Natural killer cell (primary cell): ENCODE results near the gene SPSB4. TPM values are rescaled to one million over a fixed set of nuclear protein-coding genes. Genes with fewer than 3 reads are reported as not detected.

ENCODE experiments used
- ATAC-seq, 3 donors: fragments of 150-1000 bp in 2 of 3; fragments of 200-7000 bp in 1 of 3; cut with Tn5 transposase; 1 replicate in 1 of 3; 2 replicates in 2 of 3; pipeline ENCODE4 v1.10.0; 2021; ENCODE audit warnings: mild to moderate bottlenecking in 2 of 3, moderate library complexity in 2 of 3
- DNase-seq, 2 donors: peaks; one replicate each; pipeline versions ENCODE4 v3.0.0 to v3.0.0-alpha.2; 2013 to 2021; ENCODE audit warnings: mixed read lengths in 1 of 2
- H3K27ac ChIP-seq: one replicate; pipeline ENCODE4 v1.5.1; 2013; ENCODE audit warnings: mild to moderate bottlenecking, low read length
- H3K27me3 ChIP-seq: one replicate; pipeline ENCODE4 v1.6.1; 2013; ENCODE audit warnings: low read length; ENCODE audit not compliant: control insufficient read depth, insufficient read depth
- H3K36me3 ChIP-seq: one replicate; pipeline ENCODE4 v1.6.1; 2013; ENCODE audit warnings: low read length; ENCODE audit not compliant: control insufficient read depth, insufficient read depth
- H3K4me1 ChIP-seq: one replicate; pipeline ENCODE4 v1.6.1; 2013; ENCODE audit warnings: low read length; ENCODE audit not compliant: control insufficient read depth, insufficient read depth
- H3K4me3 ChIP-seq: one replicate; pipeline ENCODE4 v1.5.1; 2013; ENCODE audit warnings: low read length
- H3K9me3 ChIP-seq: one replicate; pipeline ENCODE4 v1.6.1; 2013; ENCODE audit warnings: low read length; ENCODE audit not compliant: control insufficient read depth, insufficient read depth
- H3K27ac Mint-ChIP-seq, 2 donors: one replicate each; pipeline ENCODE4 v1.8.0; 2022; ENCODE audit warnings: mild to moderate bottlenecking in 2 of 2, mixed read lengths in 2 of 2, moderate library complexity in 1 of 2
- H3K27me3 Mint-ChIP-seq, 2 donors: one replicate each; pipeline ENCODE4 v1.8.0; 2022; ENCODE audit warnings: low read depth in 2 of 2, mixed read lengths in 2 of 2
- H3K36me3 Mint-ChIP-seq: one replicate; pipeline ENCODE4 v1.8.0; 2022; ENCODE audit warnings: mixed read lengths
- H3K4me1 Mint-ChIP-seq, 2 donors: one replicate each; pipeline ENCODE4 v1.8.0; 2022; ENCODE audit warnings: mixed read lengths in 2 of 2
- H3K4me3 Mint-ChIP-seq: one replicate; pipeline ENCODE4 v1.8.0; 2022; ENCODE audit warnings: mild to moderate bottlenecking, moderate library complexity, mixed read lengths
- H3K9me3 Mint-ChIP-seq, 2 donors: one replicate each; pipeline ENCODE4 v1.8.0; 2022; ENCODE audit warnings: mixed read lengths in 2 of 2
- WGBS: methylation state at CpG from one replicate; pipeline ENCODE4 v1.1.7; 2013; ENCODE audit warnings: missing lambda C conversion rate; ENCODE audit not compliant: insufficient coverage; 5-methylcytosine and 5-hydroxymethylcytosine counted together
- intact Hi-C: fragments of 100-400 bp; cut with micrococcal nuclease; formaldehyde crosslinking; loops from one replicate; pipeline ENCODE4 v1.14.2; 2022
- total RNA-seq, 4 donors: library from RNA; stranded (reverse); fragments of 120-200 nt in 1 of 4; gene quantifications; one replicate each; pipeline versions ENCODE4 v1.2.3 to v1.2.4, GENCODE V29; 2013 to 2022
- TF ChIP-seq, protein P1 (sequence below): fragments of 200-600 bp; IDR thresholded peaks from one replicate; pipeline ENCODE4 v1.8.0; 2022; ENCODE audit warnings: antibody characterized with exemption

Gene SPSB4
- total RNA-seq, 3 donors from 2014 or later (not counting 1 experiment from before 2014, with no cell fraction given), result not detected

DNA sequence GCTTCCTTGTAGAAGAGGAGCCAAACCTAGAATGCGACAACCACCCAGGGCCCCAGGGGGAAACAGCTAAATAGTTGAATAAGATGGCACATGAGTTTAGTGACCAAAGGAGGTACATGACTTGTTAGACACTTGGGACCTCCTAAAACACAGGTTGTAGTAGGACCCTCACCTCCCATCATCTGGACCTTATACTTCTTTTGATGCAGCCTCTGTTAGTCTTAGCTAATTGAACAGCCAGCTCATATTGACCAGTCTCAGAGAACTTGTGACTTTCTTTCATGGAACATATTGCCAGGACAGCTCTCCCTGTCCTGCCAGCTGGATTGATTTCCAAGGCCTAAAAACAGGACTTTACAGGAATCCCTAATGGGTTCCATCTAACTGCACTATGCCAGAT is 45.0 kb downstream of the SPSB4 start:
- H3K4me1 ChIP-seq, result no peaks in the 10 kb centered on the region
- no peak overlapping the region for H3K4me3 ChIP-seq
- Mint-ChIP-seq H3K4me1 (no peaks in the 10 kb centered on the region), H3K36me3 (no peaks in the 10 kb centered on the region), H3K27me3 (peaks cover 0 to 3% of the 10 kb centered on the region in 2 donors), H3K27ac (no peak overlapping the region), H3K9me3 (no peaks in the 10 kb centered on the region), H3K4me3 (no peak overlapping the region)
- ATAC-seq (no peak), DNase-seq (no peak)
- no peaks in the 10 kb centered on the region for H3K27me3 ChIP-seq
- intact Hi-C loops, result no loop called here
- TF ChIP-seq, protein P1, sequence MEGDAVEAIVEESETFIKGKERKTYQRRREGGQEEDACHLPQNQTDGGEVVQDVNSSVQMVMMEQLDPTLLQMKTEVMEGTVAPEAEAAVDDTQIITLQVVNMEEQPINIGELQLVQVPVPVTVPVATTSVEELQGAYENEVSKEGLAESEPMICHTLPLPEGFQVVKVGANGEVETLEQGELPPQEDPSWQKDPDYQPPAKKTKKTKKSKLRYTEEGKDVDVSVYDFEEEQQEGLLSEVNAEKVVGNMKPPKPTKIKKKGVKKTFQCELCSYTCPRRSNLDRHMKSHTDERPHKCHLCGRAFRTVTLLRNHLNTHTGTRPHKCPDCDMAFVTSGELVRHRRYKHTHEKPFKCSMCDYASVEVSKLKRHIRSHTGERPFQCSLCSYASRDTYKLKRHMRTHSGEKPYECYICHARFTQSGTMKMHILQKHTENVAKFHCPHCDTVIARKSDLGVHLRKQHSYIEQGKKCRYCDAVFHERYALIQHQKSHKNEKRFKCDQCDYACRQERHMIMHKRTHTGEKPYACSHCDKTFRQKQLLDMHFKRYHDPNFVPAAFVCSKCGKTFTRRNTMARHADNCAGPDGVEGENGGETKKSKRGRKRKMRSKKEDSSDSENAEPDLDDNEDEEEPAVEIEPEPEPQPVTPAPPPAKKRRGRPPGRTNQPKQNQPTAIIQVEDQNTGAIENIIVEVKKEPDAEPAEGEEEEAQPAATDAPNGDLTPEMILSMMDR, result no peak
- WGBS, result 100% methylated on average over 1 of the region's 1 CpG
- no peaks in the 10 kb centered on the region for H3K36me3 ChIP-seq
- H3K27ac ChIP-seq, result no peak overlapping the region
- H3K9me3 ChIP-seq, result no peaks in the 10 kb centered on the region

GRCh38 chr3:141096981-141097380 is 45.8 kb downstream of the SPSB4 start:
- H3K27ac ChIP-seq, result no peak overlapping the region
- Mint-ChIP-seq H3K9me3 (no peaks in the 10 kb centered on the region), H3K36me3 (no peaks in the 10 kb centered on the region), H3K4me3 (no peak overlapping the region), H3K4me1 (no peaks in the 10 kb centered on the region), H3K27ac (no peak overlapping the region), H3K27me3 (peaks cover 0 to 3% of the 10 kb centered on the region in 2 donors)
- 98% methylated on average over 3 of the region's 3 CpGs for WGBS
- H3K4me1 ChIP-seq, result no peaks in the 10 kb centered on the region
- no peaks in the 10 kb centered on the region for H3K27me3 ChIP-seq
- H3K4me3 ChIP-seq, result no peak overlapping the region
- H3K36me3 ChIP-seq, result no peaks in the 10 kb centered on the region
- no peak for DNase-seq
- no peaks in the 10 kb centered on the region for H3K9me3 ChIP-seq
- TF ChIP-seq, protein P1, result no peak
- intact Hi-C loops, result no loop called here
- no peak for ATAC-seq

DNA sequence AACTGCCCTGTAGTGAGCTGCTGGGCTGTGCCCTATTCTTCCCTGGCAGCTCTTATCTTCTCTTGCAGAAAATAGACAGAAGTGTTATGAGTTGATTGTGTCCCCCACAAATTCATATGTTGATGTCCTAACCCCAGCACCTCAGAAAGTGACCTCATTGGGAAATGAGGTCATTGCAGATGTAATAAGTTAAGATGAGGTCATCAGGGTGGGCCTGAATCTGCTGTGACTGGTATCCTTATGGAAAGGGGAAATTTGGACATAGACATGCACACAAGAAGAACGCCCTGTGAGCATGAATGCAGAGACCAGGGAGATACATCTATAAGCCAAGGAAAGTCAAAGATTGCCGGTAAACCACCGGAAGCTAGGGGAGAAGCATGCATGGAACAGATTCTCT is 49.0 kb downstream of the SPSB4 start:
- WGBS, result 92% methylated on average over 3 of the region's 3 CpGs
- TF ChIP-seq, protein P1, result no peak
- ATAC-seq, result no peak

More for the DNA sequence above, 49.0 kb downstream of the SPSB4 start:
- no peak overlapping the region for H3K27ac Mint-ChIP-seq
- Histone ChIP-seq H3K36me3 (no peaks in the 10 kb centered on the region), H3K27me3 (no peaks in the 10 kb centered on the region), H3K27ac (no peak overlapping the region), H3K9me3 (no peaks in the 10 kb centered on the region), H3K4me3 (no peak overlapping the region), H3K4me1 (no peaks in the 10 kb centered on the region)
- DNase-seq, result no peak
- H3K4me3 Mint-ChIP-seq, result no peak overlapping the region
- H3K4me1 Mint-ChIP-seq, result no peaks in the 10 kb centered on the region
- intact Hi-C loops, result loop anchor here (10.0 kb wide), 1 partner anchor 1675 kb away; no protein-coding TSS in a partner anchor
- H3K27me3 Mint-ChIP-seq, result peaks cover 0 to 3% of the 10 kb centered on the region in 2 donors
- no peaks in the 10 kb centered on the region for H3K9me3 Mint-ChIP-seq
- H3K36me3 Mint-ChIP-seq, result no peaks in the 10 kb centered on the region
